A549 treated with RU486 at 1 μM for 4 hours (cell line): ENCODE data around the gene KIFBP. TPM values are rescaled to one million over a fixed set of nuclear protein-coding genes. Genes with fewer than 3 reads are reported as not detected.

Experiments
- total RNA-seq: library from RNA; stranded (reverse); fragments of 200-300 nt; extraction: Qiagen RNA extraction; gene quantifications from 5 replicates; pipeline ENCODE4 v1.2.3, GENCODE V29; 2022; ENCODE audit warnings: low read depth

KIFBP gene
- total RNA-seq: 29.5 to 41.0 TPM (median 37.9 TPM) in 5 replicates

GRCh38 chr10:68988530-68989316 is at the start of gene KIFBP:
KIFBP (plus strand) TSS chr10:68988803; CDS start chr10:68988833, 30 bp downstream.

GRCh38 chr10:68955832-68956532 is 32.6 kb upstream of the KIFBP start, which contains the start of gene DDX21:
DDX21 (plus strand) TSS chr10:68956170; CDS start chr10:68956226, 56 bp downstream.

Other genes with a start within 250 kb of the KIFBP start
- gene STOX1, start 161.3 kb upstream of the KIFBP start, total RNA-seq: 0.60 to 0.90 TPM (median 0.81 TPM) in 5 replicates
- 26.9 to 41.1 TPM (median 34.9 TPM) in 5 replicates for gene DDX50, start 87.5 kb upstream of the KIFBP start, total RNA-seq
- 83.9 to 180 TPM (median 138 TPM) in 5 replicates for gene DDX21, start 32.6 kb upstream of the KIFBP start, total RNA-seq
- gene SRGN, start 99.3 kb downstream of the KIFBP start, total RNA-seq: 57.9 to 81.0 TPM (median 60.8 TPM) in 5 replicates
- 27.5 to 78.4 TPM (median 50.5 TPM) in 5 replicates for gene VPS26A, start 135.4 kb downstream of the KIFBP start, total RNA-seq
- gene SUPV3L1, start 191.4 kb downstream of the KIFBP start, total RNA-seq: 34.9 to 49.1 TPM (median 37.8 TPM) in 5 replicates
- gene HKDC1, start 231.5 kb downstream of the KIFBP start, total RNA-seq: 15.2 to 21.3 TPM (median 17.1 TPM) in 5 replicates